WTC11 (cell line): ENCODE results near the gene SHISAL2A.

Experiments
- ATF1 ChIP-seq: sonication (generic); formaldehyde crosslinking; IDR thresholded peaks from 2 replicates; pipeline ENCODE4 v1.8.1; 2023; ENCODE audit warnings: mild to moderate bottlenecking, moderate library complexity, missing genetic modification reagents
- ATF2 ChIP-seq: sonication (generic); formaldehyde crosslinking; IDR thresholded peaks from 2 replicates; pipeline ENCODE4 v1.8.1; 2022; ENCODE audit warnings: low read depth, missing genetic modification reagents, borderline replicate concordance
- NR1H2 ChIP-seq: sonication (generic); formaldehyde crosslinking; IDR thresholded peaks from 2 replicates; pipeline ENCODE4 v1.9.0; 2021; ENCODE audit warnings: mild to moderate bottlenecking, moderate library complexity, missing genetic modification reagents
- SP1 ChIP-seq: sonication (generic); formaldehyde crosslinking; conservative IDR thresholded peaks from 2 replicates; pipeline ENCODE4 v1.8.1; 2022; ENCODE audit warnings: missing genetic modification reagents
- TEAD4 ChIP-seq: sonication (generic); formaldehyde crosslinking; IDR thresholded peaks from 2 replicates; pipeline ENCODE4 v1.8.0; 2022; ENCODE audit warnings: mild to moderate bottlenecking, missing genetic modification reagents
- USF2 ChIP-seq: sonication (generic); formaldehyde crosslinking; IDR thresholded peaks from 2 replicates; pipeline ENCODE4 v1.8.1; 2023; ENCODE audit warnings: mild to moderate bottlenecking, missing genetic modification reagents, moderate library complexity
- ZNF671 ChIP-seq: fragments of 250-450 bp; sonication (Bioruptor Pico); IDR thresholded peaks from 2 replicates; pipeline ENCODE4 v1.8.0; 2021; ENCODE audit warnings: mild to moderate bottlenecking
- TF ChIP-seq, protein P1 (sequence below): fragments of 200-600 bp; IDR thresholded peaks from 2 replicates; pipeline ENCODE4 v1.8.0; 2022; ENCODE audit warnings: antibody characterized with exemption
- TF ChIP-seq, protein P2 (sequence below): sonication (generic); formaldehyde crosslinking; IDR thresholded peaks from 2 replicates; pipeline ENCODE4 v1.8.1; 2022; ENCODE audit warnings: low read depth, mild to moderate bottlenecking, moderate library complexity, missing genetic modification reagents, borderline replicate concordance
- TF ChIP-seq, protein P3 (sequence below): sonication (generic); formaldehyde crosslinking; conservative IDR thresholded peaks from 2 replicates; pipeline ENCODE4 v1.8.1; 2022; ENCODE audit warnings: mild to moderate bottlenecking, missing genetic modification reagents

- TF ChIP-seq, protein P1, sequence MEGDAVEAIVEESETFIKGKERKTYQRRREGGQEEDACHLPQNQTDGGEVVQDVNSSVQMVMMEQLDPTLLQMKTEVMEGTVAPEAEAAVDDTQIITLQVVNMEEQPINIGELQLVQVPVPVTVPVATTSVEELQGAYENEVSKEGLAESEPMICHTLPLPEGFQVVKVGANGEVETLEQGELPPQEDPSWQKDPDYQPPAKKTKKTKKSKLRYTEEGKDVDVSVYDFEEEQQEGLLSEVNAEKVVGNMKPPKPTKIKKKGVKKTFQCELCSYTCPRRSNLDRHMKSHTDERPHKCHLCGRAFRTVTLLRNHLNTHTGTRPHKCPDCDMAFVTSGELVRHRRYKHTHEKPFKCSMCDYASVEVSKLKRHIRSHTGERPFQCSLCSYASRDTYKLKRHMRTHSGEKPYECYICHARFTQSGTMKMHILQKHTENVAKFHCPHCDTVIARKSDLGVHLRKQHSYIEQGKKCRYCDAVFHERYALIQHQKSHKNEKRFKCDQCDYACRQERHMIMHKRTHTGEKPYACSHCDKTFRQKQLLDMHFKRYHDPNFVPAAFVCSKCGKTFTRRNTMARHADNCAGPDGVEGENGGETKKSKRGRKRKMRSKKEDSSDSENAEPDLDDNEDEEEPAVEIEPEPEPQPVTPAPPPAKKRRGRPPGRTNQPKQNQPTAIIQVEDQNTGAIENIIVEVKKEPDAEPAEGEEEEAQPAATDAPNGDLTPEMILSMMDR, result no peak
- TF ChIP-seq ZNF671 (CRISPR knock-in tag), result no peak
- no peak for TF ChIP-seq TEAD4 (CRISPR knock-in tag)
- no peak for TF ChIP-seq ATF2 (CRISPR knock-in tag)
- TF ChIP-seq, protein P2, sequence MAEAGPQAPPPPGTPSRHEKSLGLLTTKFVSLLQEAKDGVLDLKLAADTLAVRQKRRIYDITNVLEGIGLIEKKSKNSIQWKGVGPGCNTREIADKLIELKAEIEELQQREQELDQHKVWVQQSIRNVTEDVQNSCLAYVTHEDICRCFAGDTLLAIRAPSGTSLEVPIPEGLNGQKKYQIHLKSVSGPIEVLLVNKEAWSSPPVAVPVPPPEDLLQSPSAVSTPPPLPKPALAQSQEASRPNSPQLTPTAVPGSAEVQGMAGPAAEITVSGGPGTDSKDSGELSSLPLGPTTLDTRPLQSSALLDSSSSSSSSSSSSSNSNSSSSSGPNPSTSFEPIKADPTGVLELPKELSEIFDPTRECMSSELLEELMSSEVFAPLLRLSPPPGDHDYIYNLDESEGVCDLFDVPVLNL (CRISPR knock-in tag), result no peak
- no peak for TF ChIP-seq SP1 (CRISPR knock-in tag)
- no peak for TF ChIP-seq ATF1 (CRISPR knock-in tag)
- no peak for TF ChIP-seq NR1H2 (CRISPR knock-in tag)
- TF ChIP-seq USF2 (CRISPR knock-in tag), result no peak
- TF ChIP-seq, protein P3, sequence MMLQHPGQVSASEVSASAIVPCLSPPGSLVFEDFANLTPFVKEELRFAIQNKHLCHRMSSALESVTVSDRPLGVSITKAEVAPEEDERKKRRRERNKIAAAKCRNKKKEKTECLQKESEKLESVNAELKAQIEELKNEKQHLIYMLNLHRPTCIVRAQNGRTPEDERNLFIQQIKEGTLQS (CRISPR knock-in tag), result no peak
These were observed 3.7 kb upstream of the SHISAL2A start for GRCh38 chr1:52629325-52629643.
